Epithelial cell of esophagus (primary cell): ENCODE data around the gene PYGO1.
"Not testable (repeated sequence)": the region's sequence is repeated elsewhere in the genome, so short reads cannot be mapped to it uniquely, and the experiment has no call there.

ENCODE experiments used
- DNase-seq: peaks from one replicate; pipeline ENCODE4 v3.0.0; 2010; ENCODE audit warnings: low read depth
- H3K4me3 ChIP-seq: 2 replicates; pipeline ENCODE4 v1.5.1; 2011; ENCODE audit warnings: mild to moderate bottlenecking, low read length, control low read depth
- TF ChIP-seq, protein P1 (sequence below): IDR thresholded peaks from 2 replicates; pipeline ENCODE4 v1.5.1; 2011; ENCODE audit warnings: low read depth, mild to moderate bottlenecking, low read length, control low read depth, inconsistent platforms; ENCODE audit not compliant: insufficient read depth; ENCODE audit errors: missing control alignments

PYGO1 gene

DNA sequence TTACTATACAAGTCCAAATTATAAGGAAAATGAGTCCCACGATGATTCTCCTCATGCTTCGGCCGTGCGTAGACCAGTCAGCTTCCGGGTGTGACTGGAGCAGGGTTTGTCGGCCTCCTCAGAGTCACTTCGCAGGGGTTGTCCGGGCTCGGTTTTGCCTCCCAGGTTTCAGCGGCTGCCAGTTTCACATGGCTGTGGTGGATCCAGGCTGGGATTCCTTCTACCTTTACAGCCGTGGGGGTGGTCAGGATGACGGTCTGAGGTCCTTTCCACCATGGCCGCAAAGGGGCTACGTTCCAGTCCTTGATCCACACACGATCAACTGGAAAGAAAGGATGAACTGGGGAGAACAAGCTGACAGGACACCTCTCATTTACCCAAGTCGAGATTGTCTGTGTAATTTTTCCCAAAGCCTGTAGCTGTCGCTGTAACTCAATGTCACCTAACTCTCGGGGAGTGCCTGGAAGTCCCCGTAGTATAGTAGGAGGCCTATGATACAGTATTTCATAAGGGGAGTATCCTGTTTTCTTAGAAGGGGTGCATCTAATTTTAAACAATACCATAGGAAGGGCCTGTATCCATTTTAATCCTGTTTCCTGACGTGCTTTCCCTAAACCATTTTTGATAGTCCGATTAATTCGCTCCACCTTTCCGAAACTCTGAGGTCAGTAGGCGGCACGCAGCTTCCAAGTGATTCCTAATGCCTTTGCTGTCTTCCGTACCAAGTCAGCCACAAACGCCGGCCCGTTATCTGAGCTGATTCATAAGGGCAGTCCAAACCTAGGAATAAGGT lies 74.3 kb downstream of the PYGO1 start:
- TF ChIP-seq, protein P1, sequence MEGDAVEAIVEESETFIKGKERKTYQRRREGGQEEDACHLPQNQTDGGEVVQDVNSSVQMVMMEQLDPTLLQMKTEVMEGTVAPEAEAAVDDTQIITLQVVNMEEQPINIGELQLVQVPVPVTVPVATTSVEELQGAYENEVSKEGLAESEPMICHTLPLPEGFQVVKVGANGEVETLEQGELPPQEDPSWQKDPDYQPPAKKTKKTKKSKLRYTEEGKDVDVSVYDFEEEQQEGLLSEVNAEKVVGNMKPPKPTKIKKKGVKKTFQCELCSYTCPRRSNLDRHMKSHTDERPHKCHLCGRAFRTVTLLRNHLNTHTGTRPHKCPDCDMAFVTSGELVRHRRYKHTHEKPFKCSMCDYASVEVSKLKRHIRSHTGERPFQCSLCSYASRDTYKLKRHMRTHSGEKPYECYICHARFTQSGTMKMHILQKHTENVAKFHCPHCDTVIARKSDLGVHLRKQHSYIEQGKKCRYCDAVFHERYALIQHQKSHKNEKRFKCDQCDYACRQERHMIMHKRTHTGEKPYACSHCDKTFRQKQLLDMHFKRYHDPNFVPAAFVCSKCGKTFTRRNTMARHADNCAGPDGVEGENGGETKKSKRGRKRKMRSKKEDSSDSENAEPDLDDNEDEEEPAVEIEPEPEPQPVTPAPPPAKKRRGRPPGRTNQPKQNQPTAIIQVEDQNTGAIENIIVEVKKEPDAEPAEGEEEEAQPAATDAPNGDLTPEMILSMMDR, result peak; percentile 34
- peak; percentile 35 for DNase-seq
- not testable (repeated sequence) for H3K4me3 ChIP-seq

DNA sequence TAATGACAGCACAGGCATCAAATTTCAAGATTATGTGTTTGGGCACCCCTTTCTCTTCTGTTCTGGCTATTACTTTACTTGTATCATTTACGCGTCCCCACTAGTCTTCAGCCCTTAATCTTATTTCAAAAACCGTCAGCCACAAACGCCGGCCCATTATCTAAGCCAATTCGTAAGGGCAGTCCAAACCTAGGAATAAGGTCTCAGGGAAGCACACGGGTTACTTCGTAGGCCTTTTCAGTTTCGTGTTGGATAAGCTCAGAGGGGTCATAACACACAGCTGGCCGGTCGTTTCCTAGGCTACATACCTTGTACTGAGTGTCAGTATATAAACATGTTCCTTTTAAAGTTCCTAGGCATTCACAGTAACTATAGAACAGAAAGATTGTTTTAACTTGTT lies 75.0 kb downstream of the PYGO1 start:
- no peak overlapping the region for H3K4me3 ChIP-seq
- TF ChIP-seq, protein P1, result no peak
- no peak for DNase-seq

DNA sequence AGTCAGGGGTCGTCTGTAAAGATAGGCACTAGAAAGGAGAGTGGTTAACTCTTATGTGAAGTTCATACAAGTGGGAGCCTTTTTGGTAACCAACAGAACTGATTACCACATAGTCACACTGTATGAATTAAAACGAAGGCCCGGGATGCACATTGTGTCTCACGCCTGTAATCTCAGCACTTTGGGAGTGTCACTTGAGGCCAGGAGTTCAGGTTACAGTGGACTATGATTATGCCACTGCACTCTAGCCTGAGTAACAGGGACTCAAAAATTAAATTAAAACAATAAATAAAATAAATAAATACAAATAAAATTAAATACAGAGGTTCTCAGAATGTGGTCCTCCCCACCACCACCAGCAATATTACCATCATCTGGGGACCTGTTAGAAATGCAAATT lies 80.6 kb downstream of the PYGO1 start:
- DNase-seq, result no peak
- TF ChIP-seq, protein P1, result no peak
- no peak overlapping the region for H3K4me3 ChIP-seq

DNA sequence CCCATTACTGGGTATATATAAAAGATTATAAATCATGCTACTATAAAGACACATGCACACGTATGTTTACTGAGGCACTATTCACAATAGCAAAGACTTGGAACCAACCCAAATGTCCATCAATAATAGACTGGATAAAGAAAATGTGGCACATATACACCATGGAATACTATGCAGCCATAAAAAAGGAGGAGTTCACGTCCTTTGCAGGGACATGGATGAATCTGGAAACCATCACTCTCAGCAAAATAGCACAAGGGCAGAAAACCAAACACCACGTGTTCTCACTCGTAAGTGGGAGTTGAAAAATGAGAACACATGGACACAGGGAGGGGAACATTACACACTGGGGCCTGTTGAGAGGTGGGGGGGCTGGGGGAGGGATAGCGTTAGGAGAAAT lies 82.7 kb downstream of the PYGO1 start:
- not testable (repeated sequence) for DNase-seq, H3K4me3 ChIP-seq

DNA sequence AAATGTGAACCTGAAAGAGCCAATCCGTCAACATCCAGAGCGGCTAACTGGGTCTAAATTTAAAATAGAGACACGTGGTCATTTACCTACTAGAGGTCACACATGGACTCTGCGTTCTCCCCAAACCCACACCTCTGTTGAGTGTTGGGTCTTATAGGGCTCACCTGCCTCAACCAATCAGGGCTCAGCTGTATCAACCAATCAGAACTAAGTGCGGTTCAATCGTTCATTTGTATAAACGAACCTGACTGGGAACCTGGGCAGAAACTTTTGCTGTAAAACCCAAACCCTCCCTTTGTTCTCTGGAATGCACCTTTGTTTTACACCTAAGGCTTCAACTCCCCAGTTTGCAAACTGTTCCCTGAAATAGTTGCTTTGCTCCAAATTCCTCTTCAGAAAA lies 89.0 kb downstream of the PYGO1 start:
- no peak overlapping the region for H3K4me3 ChIP-seq
- no peak for DNase-seq
- TF ChIP-seq, protein P1, result no peak

DNA sequence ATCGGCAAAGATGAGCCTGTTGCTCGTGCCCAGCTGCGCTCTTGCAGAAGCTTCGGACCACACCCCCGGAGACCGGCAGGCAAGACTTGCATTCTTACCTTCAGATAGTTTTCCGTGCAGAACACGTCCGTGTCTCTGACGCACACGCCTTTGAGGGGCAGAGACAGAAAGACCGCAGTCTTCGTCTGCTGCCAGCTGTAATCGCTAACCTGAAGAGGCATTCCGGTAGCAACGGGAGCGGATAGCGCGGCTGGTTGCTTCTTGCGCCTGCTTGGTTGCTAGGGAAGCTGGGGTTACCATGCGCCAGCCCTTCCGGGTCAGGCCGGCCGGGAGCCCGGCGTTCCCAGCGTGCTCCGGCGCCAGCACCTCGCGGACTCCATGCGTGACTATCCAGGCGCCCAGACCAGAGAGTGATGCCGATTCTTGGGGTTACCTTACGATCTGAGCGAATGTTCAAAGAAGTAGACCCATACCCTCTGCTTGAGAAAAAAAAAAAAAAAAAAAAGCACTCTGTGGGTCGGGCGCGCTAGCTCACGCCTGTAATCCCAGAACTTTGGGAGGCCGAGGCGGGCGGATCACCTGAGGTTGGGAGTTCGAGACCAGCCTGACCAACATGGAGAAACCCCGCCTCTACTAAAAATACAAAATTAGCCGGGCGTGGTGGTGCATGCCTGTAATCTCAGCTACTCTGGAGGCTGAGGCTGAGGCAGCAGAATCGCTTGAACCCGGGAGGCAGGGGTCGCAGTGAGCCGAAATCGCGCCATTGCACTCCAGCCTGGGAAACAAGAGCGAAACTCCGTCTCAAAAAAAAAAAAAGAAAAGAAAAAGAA lies 89.8 kb downstream of the PYGO1 start:
- H3K4me3 ChIP-seq, result peak overlapping the region; percentile 79
- peak; percentile 90 for DNase-seq

DNA sequence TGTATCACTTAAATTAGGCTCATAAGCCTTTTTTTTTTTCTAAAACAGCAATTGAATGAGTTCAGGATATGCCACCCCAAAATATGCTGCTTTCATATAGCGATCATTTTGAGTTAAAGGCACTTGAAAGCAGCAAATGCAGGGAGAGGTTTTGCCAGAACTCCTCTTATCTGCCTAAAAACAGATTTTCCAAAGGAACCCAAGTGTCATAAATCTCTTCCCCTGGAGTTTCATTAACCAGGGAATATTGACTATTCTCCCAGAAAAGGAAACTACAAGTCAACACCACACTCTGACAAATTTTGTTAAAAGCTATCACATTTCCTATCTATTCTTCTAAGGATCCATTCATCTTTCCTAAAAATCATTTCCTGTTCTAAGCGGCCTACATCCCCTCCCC lies 91.4 kb downstream of the PYGO1 start:
- TF ChIP-seq, protein P1, result no peak
- no peak overlapping the region for H3K4me3 ChIP-seq
- DNase-seq, result no peak

DNA sequence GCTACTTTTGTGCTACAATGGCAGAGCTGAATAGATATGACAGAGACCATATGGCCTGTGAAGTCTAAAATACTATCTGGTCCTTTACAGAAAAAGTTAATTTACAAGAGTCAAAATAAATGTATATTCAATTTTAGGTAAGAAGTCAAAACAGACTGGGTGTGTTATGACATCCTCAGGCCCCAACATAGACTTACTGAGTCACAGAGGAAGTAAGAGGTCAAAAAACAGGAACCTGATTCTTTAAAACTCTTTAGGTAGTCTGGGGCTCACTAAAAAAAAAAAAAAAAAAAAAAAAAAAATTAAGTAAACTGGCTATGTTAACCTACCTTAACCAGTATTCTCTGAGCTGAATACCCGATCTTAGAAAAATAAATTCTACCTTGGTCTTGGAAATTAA lies 93.2 kb downstream of the PYGO1 start:
- peak; percentile 8 for DNase-seq
- H3K4me3 ChIP-seq, result no peak overlapping the region
- TF ChIP-seq, protein P1, result no peak

DNA sequence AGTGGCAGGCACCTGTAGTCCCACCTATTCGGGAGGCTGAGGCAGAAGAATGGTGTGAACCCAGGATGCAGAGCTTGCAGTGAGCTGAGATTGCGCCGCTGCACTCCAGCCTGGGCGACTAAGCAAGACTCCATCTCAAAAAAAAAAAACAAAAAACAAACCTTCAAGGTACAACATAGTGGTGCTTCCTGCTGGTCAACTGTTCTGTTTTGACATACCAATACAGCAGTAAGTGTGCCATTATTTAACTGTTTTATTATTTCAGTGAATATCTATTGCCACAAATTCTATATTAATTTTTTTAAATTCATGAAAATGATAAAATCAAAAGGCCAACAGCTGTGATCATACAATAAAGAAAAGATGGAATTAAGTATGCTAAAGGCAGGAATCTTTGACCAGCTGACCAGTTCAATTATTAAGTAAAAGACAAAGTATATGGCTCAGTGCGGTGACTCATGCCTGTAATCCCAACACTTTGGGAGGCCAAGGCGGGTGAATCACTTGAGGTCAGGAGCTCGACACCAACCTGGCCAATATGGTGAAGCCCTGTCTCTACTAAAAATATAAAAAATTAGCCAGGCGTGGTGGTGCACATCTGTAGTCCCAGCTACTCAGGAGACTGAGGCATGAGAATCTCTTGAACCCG lies 99.1 kb downstream of the PYGO1 start:
- peak; percentile 17 for DNase-seq
- H3K4me3 ChIP-seq, result not testable (repeated sequence)
